ENCODE measurements around the gene CMIP. TPM values are rescaled to one million over a fixed set of nuclear protein-coding genes. Genes with fewer than 3 reads are reported as not detected.
A peak's percentile ranks its signal among the peaks of the same experiment; 100 is the strongest.

CMIP gene
- total RNA-seq, 4 donors from 2014 or later, result 14.5 to 24.6 (median 21.0) TPM

- Histone ChIP-seq H3K27ac (replicated peaks in 1 of 4) (peak overlapping the region in 2 of 4 donors; percentile 50 to 55), H3K9me3 (no peaks in the 10 kb centered on the region), H3K4me3 (peak overlapping the region; percentile 15 to 29 (median 22)), H3K27me3 (no peaks in the 10 kb centered on the region), H3K36me3 (peaks cover 0 to 25% (median 15%) of the 10 kb centered on the region in 4 donors), H3K4me1 (peaks cover 6 to 62% (median 41%) of the 10 kb centered on the region in 4 donors)
- no peak for DNase-seq (ENCODE audit: extremely low spot score)
- intact Hi-C loops (cut with DNase I), result no loop called here
- TF ChIP-seq POLR2A (IDR thresholded peaks at IDR 0.05; ENCODE audit: low read depth) (no peak), POLR2AphosphoS5 (IDR thresholded peaks at IDR 0.05) (no peak), CTCF (IDR thresholded peaks at IDR 0.05) (no peak), EP300 (IDR thresholded peaks at IDR 0.05) (no peak)
- 93% methylated on average over 17 of the region's 21 CpGs for WGBS
Observed at GRCh38 chr16:81652798-81653505, 208.3 kb downstream of the CMIP start.

GRCh38 chr16:81654346-81654745, 209.7 kb downstream of the CMIP start:
- DNase-seq (ENCODE audit: extremely low spot score), result no peak
- Histone ChIP-seq H3K9me3 (no peaks in the 10 kb centered on the region), H3K27me3 (no peaks in the 10 kb centered on the region), H3K4me1 (peaks cover 6 to 49% (median 38%) of the 10 kb centered on the region in 4 donors), H3K4me3 (no peak overlapping the region), H3K27ac (replicated peaks in 1 of 4) (no peak overlapping the region), H3K36me3 (peaks cover 0 to 36% (median 25%) of the 10 kb centered on the region in 4 donors)
- WGBS, result 50% methylated on average over 1 of the region's 1 CpG
- no peak for TF ChIP-seq POLR2A (IDR thresholded peaks at IDR 0.05; ENCODE audit: low read depth)
- no peak for TF ChIP-seq CTCF (IDR thresholded peaks at IDR 0.05)
- no peak for TF ChIP-seq POLR2AphosphoS5 (IDR thresholded peaks at IDR 0.05)
- no peak for TF ChIP-seq EP300 (IDR thresholded peaks at IDR 0.05)
- intact Hi-C loops (cut with DNase I), result no loop called here

GRCh38 chr16:81655469-81656162, 211.0 kb downstream of the CMIP start:
- TF ChIP-seq CTCF (IDR thresholded peaks at IDR 0.05) (no peak), EP300 (IDR thresholded peaks at IDR 0.05) (no peak), POLR2A (IDR thresholded peaks at IDR 0.05; ENCODE audit: low read depth) (no peak), POLR2AphosphoS5 (IDR thresholded peaks at IDR 0.05) (no peak)
- Histone ChIP-seq H3K36me3 (peaks cover 0 to 38% (median 28%) of the 10 kb centered on the region in 4 donors), H3K4me1 (peaks cover 6 to 39% (median 30%) of the 10 kb centered on the region in 4 donors), H3K27me3 (no peaks in the 10 kb centered on the region), H3K27ac (replicated peaks in 1 of 4) (no peak overlapping the region), H3K9me3 (no peaks in the 10 kb centered on the region), H3K4me3 (no peak overlapping the region)
- 92% methylated on average over 14 of the region's 14 CpGs for WGBS
- no peak for DNase-seq (ENCODE audit: extremely low spot score)
- intact Hi-C loops (cut with DNase I), result no loop called here

- intact Hi-C loops (cut with DNase I), result no loop called here
- WGBS, result 76% methylated on average over 8 of the region's 8 CpGs
- no peak for DNase-seq (ENCODE audit: extremely low spot score)
- Histone ChIP-seq H3K4me3 (no peak overlapping the region), H3K4me1 (peaks cover 0 to 23% (median 15%) of the 10 kb centered on the region in 4 donors), H3K36me3 (peaks cover 0 to 51% (median 41%) of the 10 kb centered on the region in 4 donors), H3K9me3 (no peaks in the 10 kb centered on the region), H3K27me3 (no peaks in the 10 kb centered on the region), H3K27ac (replicated peaks in 1 of 4) (peak overlapping the region in 1 of 4 donors; percentile 42)
- TF ChIP-seq POLR2AphosphoS5 (IDR thresholded peaks at IDR 0.05) (no peak), CTCF (IDR thresholded peaks at IDR 0.05) (no peak), EP300 (IDR thresholded peaks at IDR 0.05) (no peak), POLR2A (IDR thresholded peaks at IDR 0.05; ENCODE audit: low read depth) (no peak)
Observed at GRCh38 chr16:81657224-81657623, 212.6 kb downstream of the CMIP start.

Data from esophagus muscularis mucosa (tissue), 4 donors.